Measurements from ENCODE around the gene LEFTY2. TPM values are rescaled to one million over a fixed set of nuclear protein-coding genes. Genes with fewer than 3 reads are reported as not detected.

Gene LEFTY2
- total RNA-seq, 6 experiments from 2014 or later = 0.31 TPM; not detected in 5

GRCh38 chr1:225918280-225918679, 22.7 kb downstream of the LEFTY2 start:
- Histone ChIP-seq H3K4me1 (peaks cover 0 to 11% (median 0%) of the 10 kb centered on the region in 4 donors), H3K27ac (no peak overlapping the region), H3K36me3 (peaks cover 0 to 5% (median 0%) of the 10 kb centered on the region in 4 donors), H3K4me3 (no peak overlapping the region), H3K9me3 (no peaks in the 10 kb centered on the region), H3K27me3 (no peaks in the 10 kb centered on the region)
- 100% methylated on average over 3 of the region's 4 CpGs for WGBS (ENCODE audit: insufficient coverage, low coverage, low lambda C conversion rate, missing lambda C conversion rate)
- no peak for DNase-seq
- TF ChIP-seq POLR2A (IDR thresholded peaks at IDR 0.05) (no peak), CTCF (IDR thresholded peaks at IDR 0.05) (no peak)
- ATAC-seq = no peak
- intact Hi-C loops (cut with DNase I) = loop anchor here in 1 of 2 donors (10.0 kb wide), 1 partner anchor 53 kb away; no protein-coding TSS in a partner anchor

GRCh38 chr1:225917536-225917935, 23.5 kb downstream of the LEFTY2 start:
- no peak for ATAC-seq
- WGBS (ENCODE audit: insufficient coverage, low coverage, low lambda C conversion rate, missing lambda C conversion rate) = 89% methylated on average over 5 of the region's 5 CpGs
- Histone ChIP-seq H3K27me3 (no peaks in the 10 kb centered on the region), H3K4me1 (peaks cover 0 to 3% (median 0%) of the 10 kb centered on the region in 4 donors), H3K4me3 (no peak overlapping the region), H3K36me3 (peaks cover 0 to 5% (median 0%) of the 10 kb centered on the region in 4 donors), H3K9me3 (no peaks in the 10 kb centered on the region), H3K27ac (no peak overlapping the region)
- TF ChIP-seq CTCF (IDR thresholded peaks at IDR 0.05) (no peak), POLR2A (IDR thresholded peaks at IDR 0.05) (no peak)
- DNase-seq = no peak
- intact Hi-C loops (cut with DNase I) = loop anchor here in 1 of 2 donors (10.0 kb wide), 1 partner anchor 53 kb away; no protein-coding TSS in a partner anchor

- DNase-seq (no peak), ATAC-seq (no peak)
- TF ChIP-seq CTCF (IDR thresholded peaks at IDR 0.05) (no peak), POLR2A (IDR thresholded peaks at IDR 0.05) (no peak)
- peaks cover 0 to 5% (median 0%) of the 10 kb centered on the region in 4 donors for H3K36me3 ChIP-seq
- no peaks in the 10 kb centered on the region for H3K9me3 ChIP-seq
- intact Hi-C loops (cut with DNase I) = loop anchor here in 1 of 2 donors (10.0 kb wide), 1 partner anchor 52 kb away; no protein-coding TSS in a partner anchor
- 93% methylated on average over 3 of the region's 3 CpGs for WGBS (ENCODE audit: insufficient coverage, low coverage, low lambda C conversion rate, missing lambda C conversion rate)
- H3K4me1 ChIP-seq = no peaks in the 10 kb centered on the region
- no peak overlapping the region for H3K4me3 ChIP-seq
- no peaks in the 10 kb centered on the region for H3K27me3 ChIP-seq
- no peak overlapping the region for H3K27ac ChIP-seq
Observed at GRCh38 chr1:225917101-225917500, 23.9 kb downstream of the LEFTY2 start.

GRCh38 chr1:225915538-225915991, 25.5 kb downstream of the LEFTY2 start:
- no peak overlapping the region for H3K27ac ChIP-seq
- intact Hi-C loops (cut with DNase I) = loop anchor here in 1 of 2 donors (10.0 kb wide), 1 partner anchor 51 kb away; no protein-coding TSS in a partner anchor
- TF ChIP-seq CTCF (IDR thresholded peaks at IDR 0.05) (no peak), POLR2A (IDR thresholded peaks at IDR 0.05) (no peak)
- no peaks in the 10 kb centered on the region for H3K9me3 ChIP-seq
- ATAC-seq (no peak), DNase-seq (no peak)
- no CpG with 5 or more reads among the region's 7 CpGs for WGBS (ENCODE audit: insufficient coverage, low coverage, low lambda C conversion rate, missing lambda C conversion rate)
- no peaks in the 10 kb centered on the region for H3K27me3 ChIP-seq
- no peaks in the 10 kb centered on the region for H3K36me3 ChIP-seq
- peaks cover 0 to 8% (median 2%) of the 10 kb centered on the region in 4 donors for H3K4me1 ChIP-seq
- H3K4me3 ChIP-seq = no peak overlapping the region
